Mammary epithelial cell (primary cell): Measurements from ENCODE around the gene VTI1B.

ENCODE experiments used
- CTCF ChIP-seq, 2 donors: IDR thresholded peaks in 1 of 2; conservative IDR thresholded peaks in 1 of 2; 2 replicates each; pipeline ENCODE4 v1.5.1; 2011 to 2012; ENCODE audit warnings: inconsistent platforms in 2 of 2, low read length in 2 of 2, mild to moderate bottlenecking in 2 of 2, control low read depth in 1 of 2, low read depth in 1 of 2; ENCODE audit not compliant: insufficient read depth in 1 of 2; ENCODE audit errors: extremely low read depth in 1 of 2
- EZH2 ChIP-seq: IDR thresholded peaks from 2 replicates; pipeline ENCODE4 v1.6.1; 2012; ENCODE audit warnings: low read length, inconsistent platforms, borderline replicate concordance

- TF ChIP-seq CTCF (conservative IDR thresholded peaks at IDR 0.05 in 1 of 2, IDR thresholded peaks at IDR 0.05 in 1 of 2; ENCODE audit: extremely low read depth in 1 of 2, insufficient read depth in 1 of 2, low read depth in 1 of 2, low read length in 2 of 2) (no peak), EZH2 (no peak)
These were observed 6.5 kb upstream of the VTI1B start for GRCh38 chr14:67680941-67681340.
